Measurements from ENCODE around the gene C19orf25. TPM values are rescaled to one million over a fixed set of nuclear protein-coding genes. Genes with fewer than 3 reads are reported as not detected.
A peak's percentile ranks its signal among the peaks of the same experiment; 100 is the strongest.

The C19orf25 gene
- total and polyA plus RNA-seq, 9 of the 15 experiments (the other 6 are each of a cell fraction or from before 2014, with no cell fraction given) = 0.79 to 96.0 (median 36.1) TPM

DNA sequence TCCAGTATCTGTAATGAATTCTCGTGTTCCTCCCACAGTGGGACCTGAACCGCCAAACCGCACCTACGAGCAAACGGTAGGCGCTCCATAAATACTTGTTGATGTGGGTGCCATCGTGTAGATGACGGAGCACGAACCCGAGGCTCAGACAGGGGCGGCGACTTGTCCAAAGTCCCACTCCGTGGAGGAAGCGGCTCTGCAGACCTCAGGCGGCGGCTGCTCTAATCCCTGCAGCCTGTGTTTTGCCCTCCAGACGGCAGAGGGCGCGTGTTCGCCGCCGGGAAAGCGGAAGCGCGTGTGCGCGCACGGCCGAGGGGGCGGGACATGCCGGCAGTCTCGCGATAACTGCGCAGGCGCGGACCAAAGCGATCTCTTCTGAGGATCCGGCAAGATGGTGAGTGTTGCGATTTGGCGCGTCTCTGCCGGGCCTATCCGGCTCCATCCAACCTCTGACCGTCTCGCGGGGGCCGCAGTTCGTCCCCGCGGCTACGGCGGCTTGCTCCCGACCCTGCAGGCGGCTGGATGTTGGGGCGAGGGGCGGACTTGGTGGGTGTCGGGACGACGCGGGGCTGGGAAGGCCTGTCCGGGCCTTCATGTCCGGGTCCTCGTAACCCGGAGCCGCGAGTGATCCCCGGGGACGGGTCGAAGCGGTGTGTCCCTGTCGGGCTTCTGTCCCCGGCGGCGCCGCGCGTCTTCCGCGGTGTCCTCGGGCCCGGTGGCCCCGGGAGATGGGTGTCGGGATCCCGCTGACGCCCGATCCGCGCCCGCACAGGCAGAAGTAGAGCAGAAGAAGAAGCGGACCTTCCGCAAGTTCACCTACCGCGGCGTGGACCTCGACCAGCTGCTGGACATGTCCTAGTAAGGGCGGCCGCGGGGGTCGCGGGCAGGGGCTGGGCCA, 40.7 kb downstream of the C19orf25 start, which contains the start of gene RPS15 (continued):
- TF ChIP-seq, protein P1, sequence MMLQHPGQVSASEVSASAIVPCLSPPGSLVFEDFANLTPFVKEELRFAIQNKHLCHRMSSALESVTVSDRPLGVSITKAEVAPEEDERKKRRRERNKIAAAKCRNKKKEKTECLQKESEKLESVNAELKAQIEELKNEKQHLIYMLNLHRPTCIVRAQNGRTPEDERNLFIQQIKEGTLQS (IDR thresholded peaks at IDR 0.05) = no peak
- TF ChIP-seq, protein P1 (CRISPR knock-in tag; conservative IDR thresholded peaks at IDR 0.05) = no peak; the same call in 1 of the 2 replicates
- TF ChIP-seq ARHGAP35 (IDR thresholded peaks at IDR 0.05; ENCODE audit: partially characterized antibody) (peak; percentile 91), ZKSCAN1 (IDR thresholded peaks at IDR 0.05; ENCODE audit: low read depth, low read length) (peak; percentile 65), POLR2H (tag; IDR thresholded peaks at IDR 0.05; ENCODE audit: low read depth) (peak; percentile 96), ELF4 (CRISPR knock-in tag; IDR thresholded peaks at IDR 0.05) (peak; percentile 51; the same call in 1 of the 2 replicates), TAF9B (IDR thresholded peaks at IDR 0.05; ENCODE audit: partially characterized antibody) (peak; percentile 100), ZBTB17 (CRISPR knock-in tag; IDR thresholded peaks at IDR 0.05) (peak; percentile 79; the same call in 1 of the 2 replicates), GATAD2B (IDR thresholded peaks at IDR 0.05; ENCODE audit: borderline replicate concordance) (peak; percentile 65; the same call in 1 of the 2 replicates), LARP7 (IDR thresholded peaks at IDR 0.05) (peak; percentile 75; the same call in 1 of the 2 replicates), CC2D1A (IDR thresholded peaks at IDR 0.05) (peak; percentile 75), GATAD2A (IDR thresholded peaks at IDR 0.05) (peak; percentile 39; the same call in 1 of the 2 replicates), TEAD4 (IDR thresholded peaks at IDR 0.05; ENCODE audit: low read length) (peak; percentile 7; the same call in 1 of the 2 replicates), TEAD4 (CRISPR knock-in tag; IDR thresholded peaks at IDR 0.05; ENCODE audit: borderline replicate concordance) (no peak), ZNF239 (CRISPR knock-in tag; IDR thresholded peaks at IDR 0.05) (no peak), CHD2 (IDR thresholded peaks at IDR 0.05; ENCODE audit: low read depth, low read length) (peak; percentile 99), CHCHD3 (CRISPR knock-in tag; IDR thresholded peaks at IDR 0.05) (peak; percentile 84; the same call in 1 of the 2 replicates), PHF8 (IDR thresholded peaks at IDR 0.05; ENCODE audit: borderline replicate concordance, low read length) (peak; percentile 97), CBX5 (IDR thresholded peaks at IDR 0.05; ENCODE audit: borderline replicate concordance, low read depth) (0 out of 2 replicates have a peak, but pooled peaks have one; percentile 15), NEUROD1 (IDR thresholded peaks at IDR 0.05; ENCODE audit: borderline replicate concordance, low read depth, low read length, partially characterized antibody) (peak; percentile 72)
- TF ChIP-seq, protein P2, sequence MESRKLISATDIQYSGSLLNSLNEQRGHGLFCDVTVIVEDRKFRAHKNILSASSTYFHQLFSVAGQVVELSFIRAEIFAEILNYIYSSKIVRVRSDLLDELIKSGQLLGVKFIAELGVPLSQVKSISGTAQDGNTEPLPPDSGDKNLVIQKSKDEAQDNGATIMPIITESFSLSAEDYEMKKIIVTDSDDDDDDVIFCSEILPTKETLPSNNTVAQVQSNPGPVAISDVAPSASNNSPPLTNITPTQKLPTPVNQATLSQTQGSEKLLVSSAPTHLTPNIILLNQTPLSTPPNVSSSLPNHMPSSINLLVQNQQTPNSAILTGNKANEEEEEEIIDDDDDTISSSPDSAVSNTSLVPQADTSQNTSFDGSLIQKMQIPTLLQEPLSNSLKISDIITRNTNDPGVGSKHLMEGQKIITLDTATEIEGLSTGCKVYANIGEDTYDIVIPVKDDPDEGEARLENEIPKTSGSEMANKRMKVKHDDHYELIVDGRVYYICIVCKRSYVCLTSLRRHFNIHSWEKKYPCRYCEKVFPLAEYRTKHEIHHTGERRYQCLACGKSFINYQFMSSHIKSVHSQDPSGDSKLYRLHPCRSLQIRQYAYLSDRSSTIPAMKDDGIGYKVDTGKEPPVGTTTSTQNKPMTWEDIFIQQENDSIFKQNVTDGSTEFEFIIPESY (CRISPR knock-in tag; IDR thresholded peaks at IDR 0.05) = peak; percentile 87
- TF ChIP-seq, protein P3, sequence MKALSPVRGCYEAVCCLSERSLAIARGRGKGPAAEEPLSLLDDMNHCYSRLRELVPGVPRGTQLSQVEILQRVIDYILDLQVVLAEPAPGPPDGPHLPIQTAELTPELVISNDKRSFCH (CRISPR knock-in tag; IDR thresholded peaks at IDR 0.05) = no peak
- TF ChIP-seq, protein P3 (tag; IDR thresholded peaks at IDR 0.05) = peak; percentile 83
- TF ChIP-seq, protein P4, sequence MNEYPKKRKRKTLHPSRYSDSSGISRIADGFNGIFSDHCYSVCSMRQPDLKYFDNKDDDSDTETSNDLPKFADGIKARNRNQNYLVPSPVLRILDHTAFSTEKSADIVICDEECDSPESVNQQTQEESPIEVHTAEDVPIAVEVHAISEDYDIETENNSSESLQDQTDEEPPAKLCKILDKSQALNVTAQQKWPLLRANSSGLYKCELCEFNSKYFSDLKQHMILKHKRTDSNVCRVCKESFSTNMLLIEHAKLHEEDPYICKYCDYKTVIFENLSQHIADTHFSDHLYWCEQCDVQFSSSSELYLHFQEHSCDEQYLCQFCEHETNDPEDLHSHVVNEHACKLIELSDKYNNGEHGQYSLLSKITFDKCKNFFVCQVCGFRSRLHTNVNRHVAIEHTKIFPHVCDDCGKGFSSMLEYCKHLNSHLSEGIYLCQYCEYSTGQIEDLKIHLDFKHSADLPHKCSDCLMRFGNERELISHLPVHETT (CRISPR knock-in tag; conservative IDR thresholded peaks at IDR 0.05 in 1 of 2, IDR thresholded peaks at IDR 0.05 in 1 of 2) = peak in 1 of 2 experiments; percentile 76; a peak in 1 of 4 replicates

Data from K562 (cell line).